ENCODE results near the gene XRN1.

The XRN1 gene

GRCh38 chr3:142273501-142273900 lies 174.3 kb downstream of the XRN1 start:
- TF ChIP-seq POLR2AphosphoS5 (IDR thresholded peaks at IDR 0.05; ENCODE audit: low read depth, low read length) (no peak), SIN3A (IDR thresholded peaks at IDR 0.05; ENCODE audit: borderline replicate concordance, insufficient read depth, low read length) (no peak), FOXP2 (optimal IDR thresholded peaks at IDR 0.05; ENCODE audit: borderline replicate concordance, extremely low read depth, extremely low read length, insufficient read depth) (no peak), TAF1 (IDR thresholded peaks at IDR 0.05; ENCODE audit: borderline replicate concordance, insufficient read depth, low read length) (no peak)
- TF ChIP-seq, protein P1, sequence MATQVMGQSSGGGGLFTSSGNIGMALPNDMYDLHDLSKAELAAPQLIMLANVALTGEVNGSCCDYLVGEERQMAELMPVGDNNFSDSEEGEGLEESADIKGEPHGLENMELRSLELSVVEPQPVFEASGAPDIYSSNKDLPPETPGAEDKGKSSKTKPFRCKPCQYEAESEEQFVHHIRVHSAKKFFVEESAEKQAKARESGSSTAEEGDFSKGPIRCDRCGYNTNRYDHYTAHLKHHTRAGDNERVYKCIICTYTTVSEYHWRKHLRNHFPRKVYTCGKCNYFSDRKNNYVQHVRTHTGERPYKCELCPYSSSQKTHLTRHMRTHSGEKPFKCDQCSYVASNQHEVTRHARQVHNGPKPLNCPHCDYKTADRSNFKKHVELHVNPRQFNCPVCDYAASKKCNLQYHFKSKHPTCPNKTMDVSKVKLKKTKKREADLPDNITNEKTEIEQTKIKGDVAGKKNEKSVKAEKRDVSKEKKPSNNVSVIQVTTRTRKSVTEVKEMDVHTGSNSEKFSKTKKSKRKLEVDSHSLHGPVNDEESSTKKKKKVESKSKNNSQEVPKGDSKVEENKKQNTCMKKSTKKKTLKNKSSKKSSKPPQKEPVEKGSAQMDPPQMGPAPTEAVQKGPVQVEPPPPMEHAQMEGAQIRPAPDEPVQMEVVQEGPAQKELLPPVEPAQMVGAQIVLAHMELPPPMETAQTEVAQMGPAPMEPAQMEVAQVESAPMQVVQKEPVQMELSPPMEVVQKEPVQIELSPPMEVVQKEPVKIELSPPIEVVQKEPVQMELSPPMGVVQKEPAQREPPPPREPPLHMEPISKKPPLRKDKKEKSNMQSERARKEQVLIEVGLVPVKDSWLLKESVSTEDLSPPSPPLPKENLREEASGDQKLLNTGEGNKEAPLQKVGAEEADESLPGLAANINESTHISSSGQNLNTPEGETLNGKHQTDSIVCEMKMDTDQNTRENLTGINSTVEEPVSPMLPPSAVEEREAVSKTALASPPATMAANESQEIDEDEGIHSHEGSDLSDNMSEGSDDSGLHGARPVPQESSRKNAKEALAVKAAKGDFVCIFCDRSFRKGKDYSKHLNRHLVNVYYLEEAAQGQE (IDR thresholded peaks at IDR 0.05; ENCODE audit: insufficient read depth in 1 of 2, low read depth in 2 of 2, low read length in 2 of 2), result no peak

DNA sequence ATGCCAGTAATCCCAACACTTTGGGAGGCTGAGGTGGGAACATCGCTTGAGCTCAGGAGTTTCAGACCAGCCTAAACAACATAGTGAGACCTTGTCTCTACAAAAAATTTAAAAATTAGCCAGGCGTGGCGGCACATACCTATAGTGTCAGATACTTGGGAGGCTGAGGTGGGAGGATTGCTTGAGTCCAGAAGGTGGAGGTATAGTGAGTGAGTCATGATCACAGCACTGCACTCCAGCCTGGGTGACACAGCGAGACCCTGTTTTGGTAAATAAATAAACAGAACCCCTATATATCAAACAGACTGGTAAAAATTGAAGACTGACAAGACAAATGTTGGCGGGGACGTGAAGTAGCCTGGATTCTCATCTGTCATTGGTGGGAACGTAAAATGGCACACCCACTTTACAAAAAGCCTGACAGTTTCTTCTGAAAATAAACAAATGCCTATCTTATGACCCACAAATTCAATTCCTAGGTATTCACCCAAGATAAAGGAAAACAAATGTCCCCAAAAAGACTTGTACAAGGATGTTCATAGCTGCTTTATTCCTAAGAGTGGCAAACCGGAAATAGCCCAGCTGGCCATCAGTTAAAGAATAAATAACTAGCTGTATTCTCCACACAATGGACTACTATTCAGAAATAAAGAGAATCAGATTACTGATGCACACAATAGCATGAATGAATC lies 175.5 kb downstream of the XRN1 start:
- TF ChIP-seq TAF1 (IDR thresholded peaks at IDR 0.05; ENCODE audit: borderline replicate concordance, insufficient read depth, low read length) (no peak), FOXP2 (optimal IDR thresholded peaks at IDR 0.05; ENCODE audit: borderline replicate concordance, extremely low read depth, extremely low read length, insufficient read depth) (no peak), POLR2AphosphoS5 (IDR thresholded peaks at IDR 0.05; ENCODE audit: low read depth, low read length) (no peak)
- TF ChIP-seq, protein P1 (IDR thresholded peaks at IDR 0.05; ENCODE audit: insufficient read depth in 1 of 2, low read depth in 2 of 2, low read length in 2 of 2), result no peak

DNA sequence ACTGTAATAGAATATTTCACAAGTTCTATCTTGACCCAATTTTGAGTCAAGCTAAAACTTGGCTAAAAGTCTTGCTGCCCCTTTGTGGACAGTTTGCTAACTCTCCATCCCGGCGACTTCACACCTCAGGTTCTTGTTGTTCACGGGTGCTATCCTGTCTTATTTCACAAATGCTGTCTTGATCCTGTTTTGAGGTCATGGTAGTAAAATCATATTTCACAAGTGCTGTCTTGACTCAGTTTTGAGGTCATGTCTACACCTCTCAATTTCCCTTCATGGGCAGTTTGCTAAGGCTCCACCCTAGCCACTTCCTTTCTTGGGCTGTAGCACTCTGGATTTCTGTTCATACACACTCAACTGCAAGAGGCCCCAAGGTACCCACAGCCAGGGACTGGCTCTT lies 177.4 kb downstream of the XRN1 start:
- TF ChIP-seq SIN3A (IDR thresholded peaks at IDR 0.05; ENCODE audit: borderline replicate concordance, insufficient read depth, low read length) (no peak), TAF1 (IDR thresholded peaks at IDR 0.05; ENCODE audit: borderline replicate concordance, insufficient read depth, low read length) (no peak), POLR2AphosphoS5 (IDR thresholded peaks at IDR 0.05; ENCODE audit: low read depth, low read length) (no peak), FOXP2 (optimal IDR thresholded peaks at IDR 0.05; ENCODE audit: borderline replicate concordance, extremely low read depth, extremely low read length, insufficient read depth) (no peak)
- TF ChIP-seq, protein P1 (IDR thresholded peaks at IDR 0.05; ENCODE audit: insufficient read depth in 1 of 2, low read depth in 2 of 2, low read length in 2 of 2), result no peak

GRCh38 chr3:142269767-142270166 lies 178.1 kb downstream of the XRN1 start:
- TF ChIP-seq, protein P1 (IDR thresholded peaks at IDR 0.05; ENCODE audit: insufficient read depth in 1 of 2, low read depth in 2 of 2, low read length in 2 of 2), result no peak
- no peak for TF ChIP-seq FOXP2 (optimal IDR thresholded peaks at IDR 0.05; ENCODE audit: borderline replicate concordance, extremely low read depth, extremely low read length, insufficient read depth)
- no peak for TF ChIP-seq TAF1 (IDR thresholded peaks at IDR 0.05; ENCODE audit: borderline replicate concordance, insufficient read depth, low read length)
- TF ChIP-seq SIN3A (IDR thresholded peaks at IDR 0.05; ENCODE audit: borderline replicate concordance, insufficient read depth, low read length), result no peak
- TF ChIP-seq POLR2AphosphoS5 (IDR thresholded peaks at IDR 0.05; ENCODE audit: low read depth, low read length), result no peak
